Measurements from ENCODE around the gene FBXO30. TPM values are rescaled to one million over a fixed set of nuclear protein-coding genes. Genes with fewer than 3 reads are reported as not detected.

Gene FBXO30
- total and polyA plus RNA-seq, 2 experiments from 2014 or later, result 8.5 to 12.6 TPM

- H3K27ac ChIP-seq, result peak overlapping the region; percentile 40
- H2AFZ ChIP-seq, result no peak overlapping the region
- no peak overlapping the region for H3K4me2 ChIP-seq (ENCODE audit: unreplicated experiment)
- in situ Hi-C loops (cut with MboI), result no loop called here
- no peaks in the 10 kb centered on the region for H3K36me3 ChIP-seq (ENCODE audit: low read depth)
- no peaks in the 10 kb centered on the region for H4K20me1 ChIP-seq (ENCODE audit: insufficient read depth)
- TF ChIP-seq EZH2 (IDR thresholded peaks at IDR 0.05; ENCODE audit: insufficient read depth, poor library complexity, severe bottlenecking), result no peak
- no peak for TF ChIP-seq EZH2phosphoT487 (IDR thresholded peaks at IDR 0.05; ENCODE audit: insufficient read depth, low read depth)
- H3K9ac ChIP-seq, result no peak overlapping the region
- no peaks in the 10 kb centered on the region for H3K79me2 ChIP-seq (ENCODE audit: insufficient read depth)
- no peak overlapping the region for H3K4me3 ChIP-seq
- H3K27me3 ChIP-seq (replicated peaks; ENCODE audit: insufficient read depth), result no peaks in the 10 kb centered on the region
- no peaks in the 10 kb centered on the region for H3K9me3 ChIP-seq (ENCODE audit: low read depth)
- H3K4me1 ChIP-seq (ENCODE audit: insufficient read depth), result peaks cover 11% of the 10 kb centered on the region
- peaks cover 17% of the 10 kb centered on the region for H3F3A ChIP-seq (ENCODE audit: insufficient read depth)
- no peaks in the 10 kb centered on the region; the same call in 1 of the 2 replicates for H3K9me2 ChIP-seq (ENCODE audit: insufficient read depth)
- no peak for DNase-seq
Measured at GRCh38 chr6:145755682-145756081, 58.9 kb downstream of the FBXO30 start.

GRCh38 chr6:145752638-145753037, 62.0 kb downstream of the FBXO30 start:
- Histone ChIP-seq H3K4me3 (no peak overlapping the region), H4K20me1 (ENCODE audit: insufficient read depth) (no peaks in the 10 kb centered on the region), H3K27me3 (replicated peaks; ENCODE audit: insufficient read depth) (no peaks in the 10 kb centered on the region), H3K36me3 (ENCODE audit: low read depth) (no peaks in the 10 kb centered on the region; the same call in 1 of the 2 replicates), H3K9me2 (ENCODE audit: insufficient read depth) (no peaks in the 10 kb centered on the region; the same call in 1 of the 2 replicates), H3F3A (ENCODE audit: insufficient read depth) (peaks cover 26% of the 10 kb centered on the region), H3K4me2 (ENCODE audit: unreplicated experiment) (no peak overlapping the region), H3K9ac (no peak overlapping the region), H3K4me1 (ENCODE audit: insufficient read depth) (peaks cover 19% of the 10 kb centered on the region), H3K27ac (no peak overlapping the region), H3K9me3 (ENCODE audit: low read depth) (no peaks in the 10 kb centered on the region), H2AFZ (no peak overlapping the region), H3K79me2 (ENCODE audit: insufficient read depth) (no peaks in the 10 kb centered on the region)
- 70 to 78% methylated on average over 2 of the region's 2 CpGs for WGBS, 2 experiments (ENCODE audit: low coverage in 1 of 2, low lambda C conversion rate in 2 of 2, missing lambda C conversion rate in 2 of 2)
- no peak for TF ChIP-seq EZH2 (IDR thresholded peaks at IDR 0.05; ENCODE audit: insufficient read depth, poor library complexity, severe bottlenecking)
- TF ChIP-seq EZH2phosphoT487 (IDR thresholded peaks at IDR 0.05; ENCODE audit: insufficient read depth, low read depth), result no peak
- in situ Hi-C loops (cut with MboI), result no loop called here
- DNase-seq, result no peak

- Histone ChIP-seq H3K9ac (0 out of 2 replicates have a peak overlapping the region, but pooled peaks have one; percentile 12), H3K9me3 (ENCODE audit: low read depth) (no peaks in the 10 kb centered on the region), H2AFZ (peak overlapping the region; percentile 70), H3K4me2 (ENCODE audit: unreplicated experiment) (peak overlapping the region; percentile 27), H3K27me3 (replicated peaks; ENCODE audit: insufficient read depth) (no peaks in the 10 kb centered on the region), H3K27ac (peak overlapping the region; percentile 65), H3K4me3 (0 out of 2 replicates have a peak overlapping the region, but pooled peaks have one; percentile 3), H3F3A (ENCODE audit: insufficient read depth) (peaks cover 9% of the 10 kb centered on the region), H3K36me3 (ENCODE audit: low read depth) (no peaks in the 10 kb centered on the region; the same call in 1 of the 2 replicates), H3K79me2 (ENCODE audit: insufficient read depth) (no peaks in the 10 kb centered on the region), H3K4me1 (ENCODE audit: insufficient read depth) (peaks cover 8% of the 10 kb centered on the region), H4K20me1 (ENCODE audit: insufficient read depth) (no peaks in the 10 kb centered on the region), H3K9me2 (ENCODE audit: insufficient read depth) (no peaks in the 10 kb centered on the region; the same call in 1 of the 2 replicates)
- in situ Hi-C loops (cut with MboI), result no loop called here
- peak; percentile 83 for DNase-seq
- no peak for TF ChIP-seq EZH2 (IDR thresholded peaks at IDR 0.05; ENCODE audit: insufficient read depth, poor library complexity, severe bottlenecking)
- TF ChIP-seq EZH2phosphoT487 (IDR thresholded peaks at IDR 0.05; ENCODE audit: insufficient read depth, low read depth), result no peak
- 0 to 44% methylated on average over 1 of the region's 1 CpG for WGBS, 2 experiments (ENCODE audit: low coverage in 1 of 2, low lambda C conversion rate in 2 of 2, missing lambda C conversion rate in 2 of 2)
Measured at GRCh38 chr6:145749632-145750031, 65.0 kb downstream of the FBXO30 start.

GRCh38 chr6:145745861-145746260, 68.7 kb downstream of the FBXO30 start:
- no peak for DNase-seq
- Histone ChIP-seq H3K9me2 (ENCODE audit: insufficient read depth) (no peaks in the 10 kb centered on the region), H3K27me3 (replicated peaks; ENCODE audit: insufficient read depth) (no peaks in the 10 kb centered on the region), H2AFZ (no peak overlapping the region), H3F3A (ENCODE audit: insufficient read depth) (peaks cover 9% of the 10 kb centered on the region), H4K20me1 (ENCODE audit: insufficient read depth) (no peaks in the 10 kb centered on the region), H3K9ac (no peak overlapping the region), H3K27ac (no peak overlapping the region), H3K4me2 (ENCODE audit: unreplicated experiment) (no peak overlapping the region), H3K9me3 (ENCODE audit: low read depth) (no peaks in the 10 kb centered on the region), H3K79me2 (ENCODE audit: insufficient read depth) (no peaks in the 10 kb centered on the region), H3K4me3 (no peak overlapping the region), H3K4me1 (ENCODE audit: insufficient read depth) (peaks cover 8% of the 10 kb centered on the region), H3K36me3 (ENCODE audit: low read depth) (no peaks in the 10 kb centered on the region; the same call in 1 of the 2 replicates)
- in situ Hi-C loops (cut with MboI), result no loop called here
- WGBS, 2 experiments (ENCODE audit: low coverage in 1 of 2, low lambda C conversion rate in 2 of 2, missing lambda C conversion rate in 2 of 2), result 91 to 100% methylated on average over 1 of the region's 1 CpG
- TF ChIP-seq EZH2phosphoT487 (IDR thresholded peaks at IDR 0.05; ENCODE audit: insufficient read depth, low read depth), result no peak
- TF ChIP-seq EZH2 (IDR thresholded peaks at IDR 0.05; ENCODE audit: insufficient read depth, poor library complexity, severe bottlenecking), result no peak

- Histone ChIP-seq H3K4me1 (ENCODE audit: insufficient read depth) (peaks cover 3% of the 10 kb centered on the region), H3K36me3 (ENCODE audit: low read depth) (no peaks in the 10 kb centered on the region; the same call in 1 of the 2 replicates), H2AFZ (no peak overlapping the region), H3K4me3 (no peak overlapping the region), H4K20me1 (ENCODE audit: insufficient read depth) (no peaks in the 10 kb centered on the region), H3K4me2 (ENCODE audit: unreplicated experiment) (no peak overlapping the region), H3K9me2 (ENCODE audit: insufficient read depth) (no peaks in the 10 kb centered on the region), H3K9me3 (ENCODE audit: low read depth) (no peaks in the 10 kb centered on the region), H3K79me2 (ENCODE audit: insufficient read depth) (no peaks in the 10 kb centered on the region), H3F3A (ENCODE audit: insufficient read depth) (peaks cover 3% of the 10 kb centered on the region; the same call in 1 of the 2 replicates), H3K27ac (no peak overlapping the region), H3K9ac (no peak overlapping the region), H3K27me3 (replicated peaks; ENCODE audit: insufficient read depth) (no peaks in the 10 kb centered on the region)
- no peak for DNase-seq
- 87 to 88% methylated on average over 2 of the region's 2 CpGs for WGBS, 2 experiments (ENCODE audit: low coverage in 1 of 2, low lambda C conversion rate in 2 of 2, missing lambda C conversion rate in 2 of 2)
- in situ Hi-C loops (cut with MboI), result no loop called here
- TF ChIP-seq EZH2 (IDR thresholded peaks at IDR 0.05; ENCODE audit: insufficient read depth, poor library complexity, severe bottlenecking), result no peak
- TF ChIP-seq EZH2phosphoT487 (IDR thresholded peaks at IDR 0.05; ENCODE audit: insufficient read depth, low read depth), result no peak
Measured at GRCh38 chr6:145744619-145745018, 70.0 kb downstream of the FBXO30 start.

Other genes with a start within 250 kb of the FBXO30 start
- 3.5 and 4.2 TPM in 2 replicates for gene EPM2A, start 79.3 kb downstream of the FBXO30 start, total RNA-seq (2014; rRNA removed; shearing (Covaris generic))
- gene EPM2A, start 79.3 kb downstream of the FBXO30 start, polyA plus RNA-seq (2016; fragmentation: Nextera tagmentation; extraction: Ambion mirVana), result 2.4 and 2.7 TPM in 2 replicates
- 8.7 and 8.8 TPM in 2 replicates for gene SHPRH, start 149.6 kb upstream of the FBXO30 start, total RNA-seq (2014; rRNA removed; shearing (Covaris generic))
- gene SHPRH, start 149.6 kb upstream of the FBXO30 start, polyA plus RNA-seq (2016; fragmentation: Nextera tagmentation; extraction: Ambion mirVana), result 7.7 and 7.9 TPM in 2 replicates
- gene GRM1, start 214.3 kb upstream of the FBXO30 start, total RNA-seq (2014; rRNA removed; shearing (Covaris generic)), result not detected in 2 replicates
- not detected in 2 replicates for gene GRM1, start 214.3 kb upstream of the FBXO30 start, polyA plus RNA-seq (2016; fragmentation: Nextera tagmentation; extraction: Ambion mirVana)